Stimulated activated CD4-positive, alpha-beta T cell treated with anti-CD3 and anti-CD28 coated beads, TNF-alpha, amount 100 ng/mL, for 1 hour (primary cell): ENCODE results near the gene ROBO4.

Experiments used
- DNase-seq, 3 donors: peaks; one replicate each; pipeline ENCODE4 v3.0.0-alpha.2; 2020; ENCODE audit warnings: low read depth in 3 of 3, low spot score in 1 of 3

The ROBO4 gene

DNA sequence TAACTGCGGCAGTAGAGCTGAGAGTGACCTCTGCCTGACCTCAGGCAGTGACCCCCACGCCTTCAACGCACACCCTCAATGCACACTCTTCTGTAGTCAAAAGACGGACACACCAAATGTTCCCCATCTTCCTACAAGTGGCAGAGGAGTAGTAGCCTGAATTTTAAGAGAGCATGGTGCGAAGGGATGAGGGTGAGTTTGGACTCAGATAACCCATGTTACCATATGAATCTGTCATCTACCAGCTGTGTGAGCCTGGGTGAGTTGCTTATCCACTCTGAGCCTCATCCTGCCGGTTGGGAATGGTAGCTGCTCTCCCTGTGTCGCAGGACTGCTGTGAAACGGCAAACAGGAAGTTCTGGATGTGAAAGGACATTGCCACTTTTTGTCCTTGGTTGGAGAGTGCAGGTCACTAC lies 53.0 kb downstream of the ROBO4 start:
- DNase-seq = no peak

DNA sequence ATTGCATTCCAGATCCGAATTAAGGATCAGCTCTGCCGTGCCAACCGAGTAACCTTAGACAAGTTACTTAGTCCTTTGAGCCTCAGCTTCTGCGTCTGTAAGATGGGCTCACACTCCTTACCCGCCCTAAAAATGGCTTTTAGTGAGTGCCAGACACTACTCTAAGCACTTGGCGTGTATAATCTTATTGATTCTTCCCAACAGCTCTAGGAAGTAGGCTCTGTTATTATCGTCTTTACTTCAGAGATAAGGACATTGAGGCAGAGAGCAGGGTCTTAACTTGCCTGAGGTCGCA lies 54.1 kb downstream of the ROBO4 start:
- DNase-seq = no peak

DNA sequence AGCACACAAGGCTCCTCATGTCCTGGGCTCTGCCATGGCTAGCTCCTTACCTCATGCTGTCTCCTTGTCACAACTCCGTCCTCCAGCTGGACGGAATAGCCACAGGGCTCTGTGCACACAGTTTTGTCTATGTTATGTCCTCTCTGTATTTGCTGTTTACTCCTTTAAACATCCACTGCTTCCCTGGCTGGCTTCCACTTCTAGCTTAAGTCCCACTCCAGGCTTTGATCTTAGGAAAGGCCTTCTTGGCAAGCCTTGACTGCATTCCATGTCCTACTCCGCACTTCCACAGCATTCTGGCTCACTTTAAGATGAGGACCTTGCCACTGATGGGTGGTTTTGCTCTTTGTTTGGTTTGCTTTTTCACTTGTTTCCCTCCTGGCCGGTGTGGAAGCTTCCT lies 55.4 kb downstream of the ROBO4 start:
- no peak for DNase-seq

DNA sequence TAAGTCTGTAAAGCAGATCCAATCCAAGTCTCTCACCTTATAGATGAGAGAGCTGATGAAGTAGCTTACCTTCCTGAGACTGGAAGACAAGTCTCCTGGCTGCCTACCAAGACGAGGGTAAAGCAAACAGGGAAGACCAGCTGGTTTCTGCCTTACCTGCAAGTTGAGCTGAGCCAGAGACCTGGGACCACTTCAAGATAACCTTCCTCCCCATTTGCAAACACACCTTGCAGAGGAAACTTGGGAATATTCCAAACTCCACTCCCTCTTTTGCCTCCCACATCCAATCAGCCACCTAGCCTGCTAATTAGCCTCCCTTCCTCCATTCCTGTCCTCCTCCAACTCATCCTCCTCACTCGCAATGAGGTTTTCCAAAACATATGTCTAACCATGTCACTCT lies 55.8 kb downstream of the ROBO4 start:
- no peak for DNase-seq

DNA sequence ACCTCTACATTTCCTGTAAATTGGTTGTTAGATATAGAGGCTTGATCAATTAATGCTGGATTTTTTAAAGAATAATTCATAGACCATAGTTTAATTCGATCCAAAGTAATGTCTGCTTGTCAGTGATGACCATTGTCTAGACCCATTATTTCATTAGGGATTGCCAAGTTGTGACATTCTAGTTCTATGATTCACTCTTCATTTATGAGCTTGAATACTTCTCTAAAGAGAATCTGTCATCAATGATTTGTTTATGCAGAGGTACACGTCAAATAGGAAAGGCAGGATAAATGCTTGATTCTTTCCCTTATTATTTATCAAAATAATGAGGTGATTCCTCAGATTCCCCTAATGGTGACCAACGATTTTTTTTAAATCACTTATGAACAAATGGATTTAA lies 56.5 kb downstream of the ROBO4 start:
- no peak for DNase-seq

DNA sequence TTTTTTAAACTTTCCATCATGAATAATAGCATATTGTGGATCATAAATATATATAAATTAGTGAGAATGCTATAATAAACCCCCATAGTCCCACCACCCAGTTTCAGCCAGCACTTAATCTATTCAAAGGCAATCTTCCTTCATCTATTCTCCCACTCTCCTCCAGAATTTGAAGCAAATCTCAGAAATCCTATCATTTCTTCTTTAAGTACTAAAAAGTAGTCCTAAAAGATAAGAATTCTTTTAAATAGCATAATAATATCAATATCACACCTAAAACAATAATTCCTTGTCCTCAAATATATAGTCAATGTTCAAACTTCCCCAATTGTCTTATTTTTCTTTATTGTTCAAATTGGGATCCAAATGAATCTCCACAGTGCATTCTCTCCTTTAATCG lies 57.0 kb downstream of the ROBO4 start:
- no peak for DNase-seq

DNA sequence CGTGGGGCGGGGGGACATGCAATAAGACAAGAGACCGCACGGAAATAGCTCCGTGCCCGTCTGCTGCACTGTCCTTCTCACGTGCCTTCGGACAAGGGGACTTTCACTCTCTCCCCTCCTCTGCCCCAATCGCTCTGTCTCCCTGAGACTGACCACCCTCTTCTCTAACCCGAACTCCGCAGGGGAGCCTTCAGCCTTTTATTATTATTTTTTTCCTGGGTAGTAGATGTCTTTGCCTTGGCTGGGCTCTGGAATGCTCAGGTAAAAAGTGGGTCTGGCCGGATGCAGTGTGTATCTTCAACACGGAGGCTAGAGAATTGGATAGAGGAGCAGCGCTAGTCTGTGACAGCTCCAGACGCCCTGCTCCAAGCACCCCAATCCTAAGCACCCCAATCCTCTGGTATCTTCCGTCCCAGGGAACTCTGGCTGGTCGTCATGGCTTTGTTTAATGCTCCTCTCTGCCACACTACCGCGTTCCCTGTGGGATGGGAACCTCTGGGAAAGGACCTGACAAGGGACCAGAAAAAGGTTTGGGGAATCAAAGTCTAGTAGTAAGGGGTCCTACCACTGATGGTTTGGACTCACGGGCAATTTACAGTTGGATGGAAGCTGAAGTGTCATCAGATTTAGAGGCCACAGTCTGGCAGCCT lies 57.6 kb downstream of the ROBO4 start:
- DNase-seq = no peak

DNA sequence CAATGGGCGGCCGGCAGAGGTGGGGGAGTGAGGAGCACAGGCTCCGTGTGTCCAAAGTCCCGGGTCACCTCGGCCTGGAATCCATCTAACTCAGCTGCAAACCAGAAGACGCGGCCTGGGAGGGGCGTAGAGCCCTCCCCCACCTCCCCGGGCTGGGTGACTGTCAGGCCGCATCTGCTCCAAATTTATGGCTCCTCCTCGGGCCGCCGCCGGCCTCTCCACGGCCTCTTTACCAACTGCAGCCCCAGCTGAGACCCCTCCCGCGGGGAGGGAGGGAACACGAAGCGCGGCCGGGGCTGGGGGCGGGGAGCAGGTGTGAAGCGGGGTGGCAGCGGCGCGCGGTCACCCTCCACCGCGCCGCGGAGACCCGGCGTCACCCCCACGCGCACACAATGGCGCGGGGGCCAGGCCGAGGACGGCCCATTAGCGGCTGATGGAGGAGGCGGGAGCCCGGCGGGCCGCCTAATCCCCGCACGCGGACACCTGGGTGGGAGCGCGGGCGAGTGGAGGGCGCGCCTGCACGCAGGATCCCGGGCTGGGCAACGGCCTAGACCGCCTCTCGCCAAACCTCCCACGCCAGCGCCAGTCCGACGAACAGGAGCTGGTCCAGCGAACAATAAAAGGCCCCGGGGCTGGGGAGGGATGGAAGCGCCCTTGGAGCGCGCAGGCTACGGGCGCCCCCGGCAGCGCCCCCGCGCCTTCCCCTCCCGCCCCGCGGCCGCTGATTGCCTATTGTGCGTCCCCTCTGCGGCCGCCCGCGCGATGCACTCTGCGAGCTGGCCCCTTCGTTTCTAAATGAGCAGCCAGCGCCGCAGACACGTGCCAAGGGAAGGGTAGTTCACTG lies 58.3 kb downstream of the ROBO4 start:
- no peak for DNase-seq

DNA sequence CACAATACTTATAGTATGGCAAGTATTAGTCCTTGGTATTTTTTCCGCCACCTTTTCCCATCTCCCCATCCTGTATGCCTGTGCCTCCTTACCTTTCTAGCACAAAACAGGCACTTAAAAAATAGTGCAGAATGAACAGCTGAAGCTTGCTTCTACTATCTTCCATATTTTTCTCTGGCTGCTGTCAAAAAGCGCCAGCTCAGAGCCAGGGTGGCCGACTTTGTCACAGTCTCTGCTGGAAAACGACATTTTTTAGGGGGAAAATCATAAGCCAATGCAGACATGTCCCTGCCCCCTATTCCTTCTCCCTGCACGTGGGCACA lies 58.9 kb downstream of the ROBO4 start:
- DNase-seq = no peak

DNA sequence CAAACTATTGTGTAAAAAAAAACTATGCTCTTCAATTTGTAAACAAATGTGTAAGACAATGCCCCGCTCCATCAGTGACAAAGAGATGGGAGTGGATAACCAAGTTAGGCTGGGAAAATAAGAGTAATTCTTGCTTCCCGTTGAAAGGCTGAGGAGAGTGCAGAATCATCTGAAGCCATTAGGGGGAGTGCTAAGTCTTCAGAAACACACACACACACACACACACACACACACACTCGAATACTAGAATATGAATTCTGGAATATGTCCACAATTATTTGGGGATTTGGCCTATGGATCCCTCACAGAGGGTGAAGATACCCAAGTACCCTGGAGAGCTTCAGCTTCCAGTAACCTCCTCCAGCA lies 60.2 kb downstream of the ROBO4 start:
- no peak for DNase-seq

DNA sequence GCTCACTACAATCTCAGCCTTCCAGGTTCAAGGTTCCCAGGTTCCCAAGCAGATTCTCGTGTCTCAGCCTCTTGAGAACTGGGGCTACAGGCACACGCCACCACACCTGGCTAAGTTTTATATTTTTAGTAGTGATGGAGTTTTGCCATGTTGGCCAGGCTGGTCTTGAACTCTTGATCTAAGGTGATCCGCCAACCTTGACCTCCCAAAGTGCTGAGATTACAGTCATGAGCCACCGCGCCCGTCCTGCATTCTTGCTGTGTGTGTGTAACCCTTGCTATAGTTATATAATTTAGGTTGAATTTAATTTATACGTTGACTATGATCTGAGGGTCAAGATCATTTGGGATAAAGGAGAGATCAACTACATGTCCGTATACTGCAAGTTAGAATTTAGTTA lies 61.7 kb downstream of the ROBO4 start:
- DNase-seq = no peak

DNA sequence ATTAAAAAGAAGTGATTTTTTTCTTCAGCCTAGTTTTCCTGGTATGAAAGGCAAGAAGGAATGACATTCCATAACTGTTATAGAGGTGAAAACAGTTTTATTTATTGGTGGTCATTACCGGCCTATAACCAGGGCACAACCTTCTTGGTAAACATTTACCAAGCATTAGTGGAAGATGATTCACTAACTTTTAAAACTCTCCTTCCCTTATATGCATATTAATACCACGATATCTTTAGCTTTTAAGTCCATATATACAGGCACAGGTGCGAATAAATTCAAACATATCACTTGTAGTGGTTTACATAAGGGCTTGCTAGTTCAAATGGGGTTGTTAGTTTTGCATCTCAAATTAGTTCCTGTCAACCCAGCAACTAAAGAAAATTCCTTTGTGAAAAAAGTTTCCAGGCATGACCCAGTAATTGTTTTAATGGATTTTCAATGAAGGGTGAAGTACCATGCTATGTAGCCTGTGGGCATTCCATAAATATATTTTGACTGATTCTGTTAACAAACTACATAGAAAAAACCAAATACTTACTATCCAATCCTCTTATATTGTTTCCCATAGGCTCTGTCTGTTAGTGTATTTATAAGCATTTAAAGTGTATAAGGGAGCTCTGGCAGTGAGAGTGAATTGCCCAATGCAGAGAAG lies 63.0 kb downstream of the ROBO4 start:
- no peak for DNase-seq
